Fibroblast of the conjunctiva (primary cell): ENCODE data around the gene TNS3.

Experiments used
- DNase-seq: peaks from one replicate; pipeline ENCODE4 v3.0.0-alpha.2; 2010; ENCODE audit warnings: low read depth

The TNS3 gene

DNA sequence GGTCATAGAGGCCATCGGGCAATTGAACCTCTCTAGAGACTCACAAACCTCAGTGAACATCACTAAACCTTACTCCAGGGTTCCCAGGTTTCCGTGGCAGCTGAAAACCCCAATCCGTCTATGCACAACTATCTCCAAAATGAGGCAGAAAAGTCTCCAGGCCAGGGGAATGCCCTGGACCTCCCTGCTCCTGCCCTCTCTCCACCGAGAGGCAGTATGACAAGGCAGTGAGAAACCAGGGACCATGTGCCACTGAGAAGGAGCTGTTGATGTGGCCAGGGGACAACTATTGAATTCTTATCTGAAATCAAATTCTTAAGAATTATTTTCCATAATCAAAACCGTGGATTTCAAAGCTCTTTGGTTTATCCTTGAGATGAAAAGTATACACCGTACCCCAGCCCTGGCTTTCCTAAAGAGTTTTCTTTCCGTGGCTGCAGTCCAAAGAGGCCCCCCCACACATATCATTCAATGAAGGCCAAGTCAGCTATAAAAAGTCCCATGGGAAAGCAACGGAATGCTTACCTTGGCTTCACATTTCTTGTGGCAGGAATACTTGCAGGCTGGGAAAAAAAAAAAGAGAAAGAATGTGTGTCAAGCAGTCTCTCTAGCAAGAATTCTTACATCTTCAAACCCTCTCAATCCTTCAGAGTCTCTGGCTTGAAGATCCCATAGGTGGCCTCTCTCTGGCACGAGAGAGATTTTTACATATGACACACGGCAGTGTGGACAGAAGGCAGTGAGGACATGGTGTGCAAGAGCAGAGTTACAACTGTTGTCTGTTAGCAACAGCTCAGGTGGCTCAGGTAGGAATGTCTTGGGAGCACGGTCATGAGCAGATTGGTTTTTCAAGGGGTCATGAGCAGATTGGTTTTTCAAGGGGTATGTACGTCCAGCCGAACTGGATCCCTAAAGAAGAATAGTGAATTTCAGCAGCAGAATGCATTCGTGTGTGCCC, 75.2 kb downstream of the TNS3 start:
- DNase-seq = peak; percentile 45

DNA sequence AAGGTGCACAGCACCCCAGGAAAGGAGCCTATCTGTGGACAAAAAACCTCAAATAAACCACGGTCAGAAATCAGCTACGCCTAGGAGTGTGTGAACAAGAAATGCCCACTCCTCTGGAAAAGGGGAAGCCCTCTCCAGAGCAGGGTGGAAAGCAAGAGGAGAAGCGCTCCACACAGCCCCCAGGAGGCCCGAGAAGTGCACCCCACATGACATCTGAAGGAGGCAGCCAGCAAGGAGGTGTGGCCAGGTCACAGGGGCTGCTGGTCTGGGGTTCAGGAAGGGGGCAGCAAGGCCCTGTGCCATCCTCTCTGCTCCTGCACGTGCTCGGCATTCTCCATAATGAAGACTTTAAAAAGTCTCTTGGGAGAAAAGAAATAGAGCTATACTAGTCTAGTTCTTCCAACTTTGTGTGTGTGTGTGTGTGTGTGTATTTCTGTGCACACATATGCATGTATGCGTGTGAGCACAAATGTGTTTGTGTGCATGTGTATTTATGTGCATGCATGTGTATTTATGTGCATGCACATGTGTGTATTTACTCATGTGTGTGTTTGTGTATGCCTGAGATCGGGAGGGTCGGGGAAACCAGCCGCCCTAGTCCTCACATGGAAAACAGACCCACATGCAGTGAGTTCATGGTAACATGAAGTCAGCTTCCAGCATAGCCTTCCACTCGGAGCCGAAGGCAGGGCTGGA, 76.5 kb downstream of the TNS3 start:
- DNase-seq = no peak

DNA sequence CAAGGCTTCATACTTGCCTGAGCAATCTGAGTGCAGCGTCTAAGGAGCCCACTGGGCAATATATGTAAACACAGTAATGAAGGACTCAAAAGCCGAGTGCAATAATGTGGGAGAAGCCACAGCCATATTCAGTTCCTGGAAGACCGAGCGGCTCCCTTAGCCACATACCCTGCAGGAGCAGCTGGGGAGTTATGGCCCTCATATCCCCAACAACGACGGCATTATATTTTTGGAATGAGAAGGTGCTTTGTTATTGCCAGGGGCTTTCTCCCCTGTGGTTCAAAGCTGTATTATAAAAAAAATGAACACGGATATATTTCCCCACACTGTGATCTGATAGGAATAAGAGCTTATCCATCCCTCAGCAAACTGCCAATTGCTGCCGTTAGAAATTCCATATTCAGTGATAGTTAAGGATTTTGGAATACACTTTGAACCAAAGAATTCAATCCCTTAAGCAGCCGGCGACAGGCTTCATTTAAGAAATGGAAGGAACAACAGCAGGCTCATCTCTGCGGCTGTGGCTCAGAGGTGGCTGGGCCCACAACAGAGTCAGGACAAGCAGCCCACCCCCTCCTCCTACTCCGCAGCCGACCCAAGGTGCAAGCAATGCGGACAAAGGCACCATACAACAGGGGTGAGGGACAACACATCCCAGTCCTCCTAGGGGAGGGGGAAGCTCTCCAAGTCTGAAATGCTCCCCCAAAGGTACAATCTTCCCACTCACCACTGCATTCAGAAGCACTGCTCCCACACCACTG, 77.2 kb downstream of the TNS3 start:
- no peak for DNase-seq

DNA sequence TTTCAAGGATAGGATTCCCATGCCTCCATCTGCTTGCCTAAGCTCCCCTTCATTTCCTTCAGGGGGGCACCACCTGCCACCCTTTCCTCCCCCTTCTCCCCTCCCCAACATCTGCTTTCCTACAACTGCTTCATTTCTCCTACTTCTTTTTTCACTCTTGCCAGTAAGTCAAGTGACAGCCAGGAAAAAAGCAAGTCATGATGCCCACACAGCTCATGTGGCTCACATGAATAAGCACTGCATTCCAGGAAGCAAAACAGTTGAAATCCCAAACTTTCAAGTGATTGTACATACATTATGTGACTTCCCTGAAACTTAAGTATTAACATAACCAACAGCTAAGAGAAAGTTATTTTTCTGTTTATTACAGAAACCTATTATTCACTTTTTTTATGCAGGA, 78.6 kb downstream of the TNS3 start:
- no peak for DNase-seq

DNA sequence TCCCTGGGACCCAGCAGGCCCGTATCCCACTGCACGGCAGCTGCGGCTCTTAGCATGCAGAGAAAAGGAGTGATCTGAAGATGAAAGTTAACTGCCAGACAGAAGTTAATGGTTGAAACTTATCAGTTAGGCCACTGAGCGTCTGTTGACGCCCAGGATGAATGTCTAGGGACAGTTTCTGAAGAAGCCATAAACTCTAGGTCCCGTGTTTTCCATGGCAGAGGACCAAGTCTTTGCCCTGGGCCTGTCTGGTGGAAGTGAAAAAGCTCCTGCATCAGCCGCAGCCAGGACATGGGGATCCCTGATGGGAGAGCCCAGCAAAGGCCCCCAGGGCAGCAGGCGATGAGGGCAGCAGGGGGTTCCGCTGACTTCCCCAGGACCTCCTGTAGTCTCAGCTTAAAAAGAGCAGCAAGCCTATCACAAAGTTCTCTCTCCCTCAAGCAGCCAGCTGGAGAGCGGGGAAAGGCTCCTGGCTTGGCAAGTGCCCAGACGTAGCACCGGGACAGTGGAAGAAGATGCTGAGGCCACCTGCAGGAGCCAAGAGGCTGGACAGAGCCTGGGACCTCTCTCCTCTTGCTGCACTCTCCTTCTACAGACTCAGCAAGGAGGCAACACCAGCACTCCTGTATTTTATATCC, 79.6 kb downstream of the TNS3 start:
- DNase-seq = no peak

DNA sequence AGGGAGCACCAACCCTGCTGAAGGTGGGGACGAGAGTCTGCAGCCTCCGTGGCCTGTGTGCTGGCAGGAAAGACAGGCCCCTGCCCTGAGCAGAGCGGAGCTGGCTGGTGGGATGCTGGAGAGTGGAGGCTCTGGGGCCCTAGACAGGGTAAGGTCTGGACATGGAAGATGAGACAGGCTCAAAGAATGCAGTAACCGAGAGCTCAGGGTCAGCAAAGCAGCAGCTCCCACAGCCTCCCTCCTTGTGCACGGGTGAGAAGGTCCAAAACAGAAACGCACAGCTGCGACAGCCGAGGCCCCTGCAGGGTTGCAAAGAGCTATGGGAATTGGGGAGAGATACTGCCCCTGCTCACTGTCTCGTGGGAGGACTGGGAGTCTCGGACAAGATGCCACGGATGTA, 80.5 kb downstream of the TNS3 start:
- no peak for DNase-seq

DNA sequence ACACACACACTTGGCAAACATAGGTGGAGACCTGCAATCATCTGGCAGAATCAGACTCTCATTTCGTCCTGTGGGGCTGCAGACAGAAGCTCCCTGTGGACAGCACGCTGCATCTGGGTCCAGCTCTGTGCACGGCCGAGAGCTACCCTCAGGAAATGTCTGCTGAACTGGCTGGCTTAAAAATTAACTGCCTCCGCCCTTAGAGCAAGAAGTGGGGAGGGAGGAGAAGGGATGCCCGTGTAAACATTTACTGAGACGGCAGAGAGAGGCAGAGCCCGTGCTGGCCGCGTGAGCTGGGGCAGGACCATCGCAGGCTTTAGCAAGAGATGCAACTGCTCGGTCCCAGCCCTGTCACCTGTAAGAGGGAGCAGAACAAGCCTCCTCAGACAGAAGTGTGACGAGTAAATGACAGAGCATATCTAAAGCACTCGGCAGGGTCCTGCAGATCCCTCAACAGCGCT, 81.8 kb downstream of the TNS3 start:
- no peak for DNase-seq

DNA sequence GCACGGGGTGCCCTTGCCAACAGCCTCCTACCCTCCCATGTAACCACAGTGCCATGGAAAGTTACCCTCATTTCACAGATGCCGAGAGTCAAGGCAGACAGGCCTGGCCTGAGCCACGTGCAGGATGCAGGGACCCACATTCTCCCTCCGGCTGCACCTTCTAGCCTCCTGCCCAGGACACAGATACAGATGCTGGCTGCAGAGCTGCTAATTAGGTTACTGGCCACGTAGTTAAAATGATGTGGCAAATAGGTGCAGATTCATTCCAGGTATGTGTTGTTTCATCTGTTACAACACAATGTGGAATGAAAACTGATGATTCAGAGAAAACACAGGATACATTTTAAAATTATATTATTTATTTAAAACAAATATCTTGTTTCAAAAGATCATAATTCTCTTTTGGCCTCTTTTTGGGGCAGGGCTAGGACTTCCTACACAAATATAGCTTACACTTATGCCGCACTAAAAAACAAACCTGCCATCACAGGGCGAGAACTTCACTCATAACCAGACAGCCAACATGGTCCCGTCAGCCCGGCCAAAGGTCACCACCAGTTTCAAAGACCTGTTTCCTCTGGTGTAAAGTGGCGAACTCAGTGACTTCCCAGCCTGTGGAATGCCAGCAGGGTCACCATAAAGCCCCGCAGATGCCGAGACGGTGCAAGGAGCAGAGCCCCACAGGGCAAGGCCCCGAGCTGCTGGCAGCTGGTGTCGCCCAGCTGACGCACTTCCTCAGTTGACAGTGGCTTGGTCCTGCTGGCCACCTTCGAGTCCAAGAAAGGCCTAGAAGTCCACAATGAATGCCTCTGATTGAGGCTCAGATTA, 83.5 kb downstream of the TNS3 start:
- DNase-seq = no peak

DNA sequence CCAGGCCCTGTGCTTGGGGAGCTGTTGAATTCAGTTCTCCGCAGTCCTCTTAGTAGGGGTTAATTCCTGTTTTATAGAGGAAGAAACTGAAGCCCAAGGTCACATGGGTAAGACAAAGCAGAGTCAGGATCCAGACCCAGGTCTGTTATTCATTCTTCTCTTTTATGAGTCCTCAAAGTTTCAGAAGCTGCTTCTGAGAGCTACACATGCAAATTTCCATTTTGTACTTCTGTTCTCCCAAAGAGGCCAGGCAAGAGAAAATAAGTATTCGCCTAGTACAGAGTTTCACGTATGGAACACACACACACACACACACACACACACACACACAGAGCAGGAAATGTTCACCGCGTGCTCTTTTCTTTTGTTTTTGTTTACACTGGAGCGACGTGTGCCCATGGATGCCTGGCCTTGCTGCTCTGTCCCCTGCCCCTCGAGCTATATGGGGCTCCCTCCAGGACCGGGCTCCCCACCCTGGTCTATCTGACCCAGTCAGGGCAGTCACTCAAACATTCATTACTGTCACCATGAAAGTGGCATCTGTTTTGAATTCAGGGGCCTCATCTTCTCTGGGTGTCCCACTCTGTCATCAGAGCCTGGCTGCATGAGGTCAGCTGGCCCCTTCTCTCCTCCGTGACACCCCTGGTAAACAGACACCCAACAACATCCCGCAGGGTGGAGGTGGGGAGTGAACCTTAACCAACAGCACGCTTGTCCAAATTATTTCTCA, 84.4 kb downstream of the TNS3 start:
- no peak for DNase-seq

DNA sequence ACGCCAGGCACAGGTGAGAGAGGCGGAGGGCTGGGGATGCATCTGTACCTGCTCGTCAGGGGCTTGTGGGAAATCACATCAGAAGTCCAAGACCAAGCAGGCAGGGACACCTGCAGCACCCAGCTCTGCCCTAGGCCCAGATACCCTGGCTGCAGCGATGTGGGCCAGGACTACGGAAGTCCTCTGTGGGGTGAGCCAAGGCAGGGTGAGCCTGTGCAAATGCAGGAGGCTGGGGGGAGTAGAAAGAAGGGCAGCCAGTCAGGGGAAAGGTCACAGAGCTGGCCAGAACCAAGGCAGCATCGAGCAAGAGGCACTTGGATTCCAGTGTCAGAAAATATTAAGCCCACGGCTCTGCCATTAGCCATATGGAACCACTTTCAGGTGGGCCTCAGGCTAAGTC, 85.2 kb downstream of the TNS3 start:
- no peak for DNase-seq

DNA sequence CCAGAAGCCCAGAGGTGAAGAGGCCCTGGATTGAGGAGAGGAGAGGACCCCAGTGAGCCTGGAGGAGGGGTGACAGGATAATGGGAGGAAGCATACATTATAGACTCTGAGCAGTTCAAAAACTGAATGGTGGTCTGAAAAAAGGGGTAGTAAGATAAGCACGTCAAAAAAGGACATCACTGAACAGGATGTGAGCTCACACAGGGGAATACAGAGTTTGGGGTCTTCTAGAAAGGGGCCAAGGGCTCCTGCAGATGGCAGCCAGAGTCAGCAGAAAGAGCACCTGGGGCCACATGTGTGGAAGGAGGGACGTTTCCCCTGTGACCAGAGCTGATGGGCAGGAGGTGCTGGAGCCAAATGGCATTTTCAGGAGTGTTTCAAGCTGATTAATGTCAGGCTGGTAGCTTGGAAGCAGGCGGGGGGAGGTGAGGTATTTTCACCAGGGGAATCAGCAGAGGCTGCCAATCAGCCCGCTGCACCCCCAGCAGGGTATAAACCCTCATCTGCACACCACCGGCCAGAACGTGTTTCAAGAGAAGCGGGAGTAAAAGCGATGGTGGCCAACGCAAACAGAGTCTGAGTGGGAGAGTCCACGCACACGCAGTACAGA, 85.8 kb downstream of the TNS3 start:
- no peak for DNase-seq

DNA sequence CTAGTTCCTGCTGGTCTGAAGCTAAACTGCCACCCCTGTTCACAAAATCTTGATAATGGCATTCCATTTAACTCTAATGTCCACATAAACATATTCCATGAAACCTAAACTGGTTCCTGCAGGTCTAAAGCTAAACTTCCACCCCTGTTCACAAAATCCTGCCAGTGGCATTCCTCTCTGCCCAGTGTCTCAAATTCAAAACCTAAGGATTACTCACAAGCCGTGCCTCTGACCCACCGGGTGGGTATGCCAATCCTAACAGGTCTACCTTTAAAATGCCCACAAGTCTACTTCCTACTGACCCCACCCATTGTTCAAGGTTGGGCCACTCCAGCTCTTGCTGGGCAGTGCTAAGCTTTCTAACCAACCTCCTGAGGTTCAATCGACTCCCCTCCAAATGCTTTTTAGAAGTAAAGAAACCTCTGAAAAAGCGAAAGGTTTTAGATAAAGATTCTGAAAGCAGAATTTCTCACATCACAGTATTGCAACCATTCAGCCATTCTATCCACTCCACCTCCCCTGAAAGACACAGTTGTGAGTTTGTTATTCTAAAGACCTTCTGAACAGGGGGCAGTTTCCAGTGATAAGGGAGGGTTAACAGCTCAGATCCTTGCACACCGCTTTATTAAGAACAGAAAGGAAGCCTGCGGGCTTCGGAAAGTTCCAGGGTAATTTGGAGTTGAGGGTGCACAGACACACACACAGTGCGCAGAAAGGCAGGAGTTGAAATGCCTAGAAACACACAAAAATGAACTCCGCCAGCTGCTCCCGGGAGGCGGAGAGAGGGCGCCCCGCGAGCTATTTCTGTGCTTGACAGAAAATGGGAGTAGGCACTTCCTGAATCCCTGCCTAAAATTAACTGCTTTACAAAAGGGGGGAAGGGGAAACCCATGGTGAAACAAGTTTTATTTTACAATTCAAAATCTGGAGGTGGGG, 87.7 kb downstream of the TNS3 start:
- no peak for DNase-seq

DNA sequence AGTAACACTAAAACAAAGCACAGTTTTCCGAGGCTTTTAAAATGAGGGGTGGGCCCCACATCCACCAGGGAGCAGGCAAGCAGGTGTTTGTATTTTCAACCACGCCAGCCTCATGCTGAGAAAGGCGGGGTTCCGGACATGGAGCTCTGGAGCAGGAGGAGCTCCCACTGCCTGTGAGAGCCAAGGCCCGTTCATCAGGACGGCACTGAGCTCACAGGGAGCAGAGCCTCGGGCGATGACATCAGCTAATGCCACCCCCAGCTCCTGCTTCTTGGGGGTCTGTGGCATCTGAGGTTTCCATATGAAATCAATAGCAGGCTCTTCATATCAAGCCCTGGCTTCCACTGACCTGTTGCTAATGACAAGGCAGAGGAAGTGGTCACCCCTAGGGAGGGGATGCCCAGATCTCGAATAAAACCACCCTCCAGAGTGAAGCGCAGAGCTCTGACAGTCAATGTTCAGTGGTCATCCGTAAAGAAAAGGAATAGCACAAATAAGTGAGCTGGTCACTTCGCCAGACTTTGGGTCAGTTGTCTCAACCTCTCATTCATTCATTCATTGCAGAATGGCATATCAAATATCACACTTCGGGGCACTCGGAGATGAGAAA, 89.1 kb downstream of the TNS3 start:
- no peak for DNase-seq

DNA sequence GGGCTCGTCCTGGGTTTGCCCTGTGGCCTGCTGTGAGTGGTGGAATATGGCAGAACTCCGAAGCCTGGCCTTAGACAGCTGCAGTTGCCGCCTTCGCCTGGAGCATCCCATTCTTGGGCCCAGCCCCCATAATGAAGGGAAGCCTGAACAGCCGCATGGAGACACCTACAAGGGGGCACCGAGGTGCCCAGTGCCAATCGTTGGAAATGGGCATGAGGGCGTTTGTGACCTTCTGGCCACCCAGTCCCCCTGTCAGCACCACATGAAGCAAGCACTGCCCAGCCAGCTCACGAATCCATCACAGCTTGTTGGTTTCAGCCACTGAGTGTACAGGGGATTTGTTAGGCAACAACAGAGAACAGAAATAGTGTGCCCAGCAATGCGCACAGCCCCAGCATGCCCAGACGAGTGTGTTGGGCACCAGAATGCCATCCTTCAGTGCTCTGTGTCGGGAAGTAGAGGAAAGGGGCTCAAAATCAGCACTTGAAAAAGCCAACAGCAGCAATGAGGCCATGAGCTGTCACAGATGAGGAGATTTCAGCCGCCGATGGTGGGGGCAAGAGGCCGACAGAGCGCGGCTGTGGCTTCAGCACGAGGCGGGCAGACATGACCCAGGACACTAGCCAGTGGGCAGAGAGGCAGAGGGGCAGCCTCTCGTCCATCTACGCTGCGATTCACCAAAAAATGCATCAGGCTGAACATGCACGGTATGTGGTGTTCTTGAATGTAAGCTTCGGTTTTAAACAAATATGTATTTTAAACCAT, 91.2 kb downstream of the TNS3 start:
- no peak for DNase-seq

DNA sequence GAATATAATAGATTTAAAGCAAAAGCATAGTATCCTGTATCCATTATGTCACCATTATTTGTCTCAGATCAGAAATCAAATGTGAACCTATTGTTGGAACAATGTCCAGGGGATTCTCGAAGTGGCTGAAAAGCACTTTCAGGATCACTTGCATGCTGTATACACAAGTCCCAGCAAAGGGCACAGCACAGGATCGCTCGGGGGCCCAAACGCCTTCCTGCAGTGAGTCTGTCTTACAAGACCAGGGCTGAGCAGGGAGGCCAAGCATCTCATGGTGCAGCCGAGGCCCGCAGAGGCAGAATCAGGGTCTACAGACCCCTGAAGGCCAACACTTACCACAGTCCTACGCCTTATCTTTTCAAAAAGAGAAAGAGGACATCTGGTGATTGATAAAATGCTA, 92.3 kb downstream of the TNS3 start:
- no peak for DNase-seq

DNA sequence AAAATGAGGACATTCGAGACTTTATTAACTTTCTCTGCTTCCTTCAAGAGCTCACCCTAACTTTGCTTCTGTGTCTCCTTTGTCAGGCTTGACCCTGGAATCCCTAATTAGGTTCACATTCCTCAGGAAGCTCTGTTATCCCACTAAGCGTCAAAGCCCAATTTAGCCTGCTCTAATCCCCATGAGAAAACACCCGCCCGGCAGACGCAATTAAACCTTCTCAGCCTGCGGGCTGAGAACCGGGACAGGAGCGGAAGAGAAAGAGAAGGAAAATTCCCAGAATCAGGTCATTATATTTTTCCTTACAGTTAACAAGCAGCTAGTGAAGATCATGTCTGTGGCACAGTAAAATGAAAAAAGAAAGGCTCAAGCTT, 93.0 kb downstream of the TNS3 start:
- no peak for DNase-seq

DNA sequence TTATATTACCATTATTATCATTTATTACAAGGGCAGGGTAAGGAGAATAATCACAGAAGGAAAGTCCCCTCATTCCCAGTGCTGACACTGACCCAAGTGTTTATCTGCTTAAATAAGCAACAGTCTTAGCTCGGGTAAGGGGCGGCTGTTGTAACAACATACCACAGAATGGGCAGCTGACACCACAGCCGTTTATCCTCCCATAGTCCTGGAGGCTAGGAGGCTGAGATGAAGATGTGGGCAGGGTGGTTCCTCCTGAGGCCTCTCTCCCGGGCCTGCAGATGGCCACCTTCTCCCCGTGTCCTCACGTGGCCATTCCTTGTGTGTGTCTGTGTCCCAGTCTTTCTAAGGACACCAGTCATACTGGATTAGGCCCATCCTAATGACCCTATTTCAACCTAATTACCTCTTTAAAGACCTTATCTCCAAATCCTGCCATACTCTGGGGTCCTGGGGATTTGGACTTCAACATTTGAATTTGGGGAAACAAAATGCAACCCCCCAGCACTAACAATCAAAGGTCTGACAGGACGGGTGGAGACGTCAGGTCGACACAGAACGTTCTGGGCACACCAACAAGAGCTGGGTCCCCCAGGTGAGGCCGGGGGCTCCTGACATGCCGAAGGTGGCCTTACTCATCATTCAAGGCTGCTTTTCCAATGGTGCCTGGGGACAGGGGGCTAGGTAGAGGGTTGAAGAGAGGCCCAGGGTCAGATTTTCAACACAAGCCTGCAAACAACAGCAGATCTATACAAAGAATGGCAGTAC, 93.5 kb downstream of the TNS3 start:
- no peak for DNase-seq
